RWPE2 (cell line): Measurements from ENCODE around the gene SLC25A24.
"Not testable (repeated sequence)": the region's sequence is repeated elsewhere in the genome, so short reads cannot be mapped to it uniquely, and the experiment has no call there.

ENCODE experiments used
- ATAC-seq: fragments of 200-7000 bp; cut with Tn5 transposase; 3 replicates; pipeline ENCODE4 v1.9.1; 2021; ENCODE audit warnings: low read depth
- DNase-seq: peaks from one replicate; pipeline ENCODE4 v3.0.0-alpha.2; 2020; ENCODE audit warnings: low spot score
- H3K27ac ChIP-seq: fragments of 450-650 bp; 2 replicates; pipeline ENCODE4 v1.5.1; 2017; ENCODE audit warnings: mild to moderate bottlenecking; ENCODE audit not compliant: poor library complexity, severe bottlenecking
- H3K27me3 ChIP-seq: fragments of 250-450 bp; sonication (Bioruptor Pico); 2 replicates; pipeline ENCODE4 v1.5.1; 2021; ENCODE audit warnings: mild to moderate bottlenecking, moderate library complexity; ENCODE audit not compliant: insufficient read depth, poor library complexity, severe bottlenecking
- H3K36me3 ChIP-seq: fragments of 250-450 bp; sonication (Bioruptor Pico); 2 replicates; pipeline ENCODE4 v1.5.1; 2020; ENCODE audit warnings: low read depth, mild to moderate bottlenecking, moderate library complexity
- H3K4me1 ChIP-seq: fragments of 250-450 bp; sonication (Bioruptor Pico); 2 replicates; pipeline ENCODE4 v1.5.1; 2021; ENCODE audit warnings: mild to moderate bottlenecking, moderate library complexity; ENCODE audit not compliant: insufficient read depth, poor library complexity, severe bottlenecking
- H3K4me3 ChIP-seq: fragments of 250-450 bp; sonication (Bioruptor Pico); 2 replicates; pipeline ENCODE4 v1.5.1; 2021; ENCODE audit warnings: mild to moderate bottlenecking, moderate library complexity; ENCODE audit not compliant: severe bottlenecking
- H3K9me3 ChIP-seq: fragments of 250-450 bp; sonication (Bioruptor Pico); 2 replicates; pipeline ENCODE4 v1.5.1; 2021; ENCODE audit warnings: mild to moderate bottlenecking, moderate library complexity; ENCODE audit not compliant: severe bottlenecking
- CTCF ChIP-seq: fragments of 450-650 bp; IDR thresholded peaks from one replicate; pipeline ENCODE4 v1.5.1; 2017; ENCODE audit warnings: mild to moderate bottlenecking, moderate library complexity; ENCODE audit not compliant: poor library complexity, severe bottlenecking

The SLC25A24 gene

GRCh38 chr1:108132367-108132766 is 67.8 kb downstream of the SLC25A24 start:
- H3K27me3 ChIP-seq, H3K4me3 ChIP-seq, H3K4me1 ChIP-seq, ATAC-seq, H3K27ac ChIP-seq, DNase-seq, H3K9me3 ChIP-seq: not testable (repeated sequence)
- H3K36me3 ChIP-seq, result peaks cover 40% of the 10 kb centered on the region

GRCh38 chr1:108131281-108131680 is 68.9 kb downstream of the SLC25A24 start:
- not testable (repeated sequence) for H3K27ac ChIP-seq, H3K4me1 ChIP-seq, H3K9me3 ChIP-seq, H3K4me3 ChIP-seq, ATAC-seq, DNase-seq, H3K27me3 ChIP-seq
- peaks cover 29% of the 10 kb centered on the region for H3K36me3 ChIP-seq

GRCh38 chr1:108130794-108131193 is 69.3 kb downstream of the SLC25A24 start:
- TF ChIP-seq CTCF, result no peak
- Histone ChIP-seq H3K4me1 (no peaks in the 10 kb centered on the region), H3K27me3 (no peaks in the 10 kb centered on the region), H3K27ac (no peak overlapping the region), H3K36me3 (peaks cover 24% of the 10 kb centered on the region), H3K9me3 (no peaks in the 10 kb centered on the region), H3K4me3 (no peak overlapping the region)
- DNase-seq (no peak), ATAC-seq (no peak)

DNA sequence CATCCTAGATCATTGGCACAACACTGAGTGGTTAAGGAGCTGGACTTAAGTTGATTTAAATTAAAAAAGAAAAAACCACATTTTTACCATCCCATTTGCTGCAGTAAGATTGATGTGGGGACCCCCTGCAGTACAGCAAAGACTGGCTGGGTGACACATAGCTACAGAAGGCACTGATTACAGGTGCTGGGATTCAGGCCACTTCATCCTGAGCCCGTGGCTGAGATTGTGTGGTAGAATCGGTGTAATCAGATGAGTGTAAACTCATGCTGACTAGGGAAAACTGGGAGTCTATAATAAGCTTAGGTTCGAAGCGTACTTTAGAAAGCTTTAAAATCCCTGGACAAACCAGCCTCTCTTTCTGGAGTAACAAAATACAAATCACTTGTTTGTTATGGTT is 70.1 kb downstream of the SLC25A24 start:
- H3K27me3 ChIP-seq, result no peaks in the 10 kb centered on the region
- no peak overlapping the region for H3K4me3 ChIP-seq
- no peak for TF ChIP-seq CTCF
- ATAC-seq, result no peak
- no peaks in the 10 kb centered on the region for H3K9me3 ChIP-seq
- H3K4me1 ChIP-seq, result no peaks in the 10 kb centered on the region
- peaks cover 17% of the 10 kb centered on the region for H3K36me3 ChIP-seq
- no peak overlapping the region for H3K27ac ChIP-seq
- no peak for DNase-seq

- H3K36me3 ChIP-seq, result no peaks in the 10 kb centered on the region
- ATAC-seq (peak; percentile 88), DNase-seq (no peak)
- H3K4me3 ChIP-seq, result no peak overlapping the region
- no peaks in the 10 kb centered on the region for H3K27me3 ChIP-seq
- no peak overlapping the region for H3K27ac ChIP-seq
- H3K4me1 ChIP-seq, result no peaks in the 10 kb centered on the region
- TF ChIP-seq CTCF, result peak; percentile 94
- H3K9me3 ChIP-seq, result no peaks in the 10 kb centered on the region
These were observed 74.6 kb downstream of the SLC25A24 start for GRCh38 chr1:108125312-108126138.

- Histone ChIP-seq H3K4me3 (no peak overlapping the region), H3K27ac (no peak overlapping the region), H3K9me3 (no peaks in the 10 kb centered on the region), H3K27me3 (no peaks in the 10 kb centered on the region), H3K4me1 (no peaks in the 10 kb centered on the region), H3K36me3 (no peaks in the 10 kb centered on the region)
- no peak for ATAC-seq
- no peak for DNase-seq
- TF ChIP-seq CTCF, result no peak
These were observed 75.4 kb downstream of the SLC25A24 start for GRCh38 chr1:108124622-108125311.
